ENCODE results near the gene B4GALT5. TPM values are rescaled to one million over a fixed set of nuclear protein-coding genes. Genes with fewer than 3 reads are reported as not detected.

B4GALT5 gene
- total RNA-seq, 1 donor from 2014 or later: 46.1 TPM

DNA sequence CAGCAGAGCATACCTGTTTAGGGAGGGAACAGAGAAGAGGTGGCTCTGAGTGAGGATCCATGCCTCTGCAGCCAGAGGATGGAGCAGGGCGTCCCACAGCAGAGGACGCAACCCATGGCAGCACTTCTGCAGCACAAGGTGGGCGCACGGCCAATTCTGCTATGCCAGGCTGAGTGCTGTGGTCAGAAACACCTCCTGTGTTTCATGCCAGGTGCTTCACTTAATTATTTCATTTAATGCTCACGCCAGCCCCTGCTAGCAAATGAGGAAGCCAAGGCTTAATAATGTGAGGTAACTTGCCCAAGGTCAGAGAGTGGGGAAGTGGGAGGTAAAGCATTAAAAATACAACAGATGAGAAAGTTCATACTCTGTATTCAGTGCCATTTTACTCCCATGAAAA lies 77.2 kb downstream of the B4GALT5 start:
- peak; percentile 87 for DNase-seq
- peak; percentile 68 for ATAC-seq
- Histone ChIP-seq H3K4me3 (no peak overlapping the region), H3K27me3 (no peaks in the 10 kb centered on the region), H3K36me3 (peaks cover 76% of the 10 kb centered on the region), H3K4me1 (peaks cover 22% of the 10 kb centered on the region), H3K27ac (no peak overlapping the region), H3K9me3 (no peaks in the 10 kb centered on the region)
- intact Hi-C loops (cut with DNase I): no loop called here
- TF ChIP-seq, protein P1, sequence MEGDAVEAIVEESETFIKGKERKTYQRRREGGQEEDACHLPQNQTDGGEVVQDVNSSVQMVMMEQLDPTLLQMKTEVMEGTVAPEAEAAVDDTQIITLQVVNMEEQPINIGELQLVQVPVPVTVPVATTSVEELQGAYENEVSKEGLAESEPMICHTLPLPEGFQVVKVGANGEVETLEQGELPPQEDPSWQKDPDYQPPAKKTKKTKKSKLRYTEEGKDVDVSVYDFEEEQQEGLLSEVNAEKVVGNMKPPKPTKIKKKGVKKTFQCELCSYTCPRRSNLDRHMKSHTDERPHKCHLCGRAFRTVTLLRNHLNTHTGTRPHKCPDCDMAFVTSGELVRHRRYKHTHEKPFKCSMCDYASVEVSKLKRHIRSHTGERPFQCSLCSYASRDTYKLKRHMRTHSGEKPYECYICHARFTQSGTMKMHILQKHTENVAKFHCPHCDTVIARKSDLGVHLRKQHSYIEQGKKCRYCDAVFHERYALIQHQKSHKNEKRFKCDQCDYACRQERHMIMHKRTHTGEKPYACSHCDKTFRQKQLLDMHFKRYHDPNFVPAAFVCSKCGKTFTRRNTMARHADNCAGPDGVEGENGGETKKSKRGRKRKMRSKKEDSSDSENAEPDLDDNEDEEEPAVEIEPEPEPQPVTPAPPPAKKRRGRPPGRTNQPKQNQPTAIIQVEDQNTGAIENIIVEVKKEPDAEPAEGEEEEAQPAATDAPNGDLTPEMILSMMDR (IDR thresholded peaks at IDR 0.05): no peak

DNA sequence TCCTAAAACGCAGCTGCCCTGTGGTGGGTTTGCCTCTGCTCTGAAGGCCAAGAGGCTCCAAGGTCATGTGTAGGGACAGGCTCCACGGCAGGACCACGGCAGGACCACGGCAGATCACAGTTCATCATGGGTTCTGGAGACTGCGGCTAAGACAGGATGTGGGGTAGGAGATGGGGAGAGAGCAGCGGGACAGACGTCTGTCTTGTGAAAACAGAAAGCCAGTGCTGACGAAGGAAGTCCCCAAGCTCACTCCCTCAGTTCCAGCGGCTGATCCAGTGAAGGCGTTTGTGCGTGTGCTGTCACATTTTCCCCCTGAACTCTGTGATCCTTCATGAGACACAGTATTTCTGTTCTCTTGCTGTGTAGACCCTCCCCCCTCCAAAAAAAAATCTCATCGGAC lies 77.8 kb downstream of the B4GALT5 start:
- intact Hi-C loops (cut with DNase I): no loop called here
- TF ChIP-seq, protein P1 (IDR thresholded peaks at IDR 0.05): no peak
- Histone ChIP-seq H3K27ac (no peak overlapping the region), H3K9me3 (no peaks in the 10 kb centered on the region), H3K36me3 (peaks cover 70% of the 10 kb centered on the region), H3K27me3 (no peaks in the 10 kb centered on the region), H3K4me3 (no peak overlapping the region), H3K4me1 (peaks cover 25% of the 10 kb centered on the region)
- ATAC-seq: no peak
- no peak for DNase-seq

DNA sequence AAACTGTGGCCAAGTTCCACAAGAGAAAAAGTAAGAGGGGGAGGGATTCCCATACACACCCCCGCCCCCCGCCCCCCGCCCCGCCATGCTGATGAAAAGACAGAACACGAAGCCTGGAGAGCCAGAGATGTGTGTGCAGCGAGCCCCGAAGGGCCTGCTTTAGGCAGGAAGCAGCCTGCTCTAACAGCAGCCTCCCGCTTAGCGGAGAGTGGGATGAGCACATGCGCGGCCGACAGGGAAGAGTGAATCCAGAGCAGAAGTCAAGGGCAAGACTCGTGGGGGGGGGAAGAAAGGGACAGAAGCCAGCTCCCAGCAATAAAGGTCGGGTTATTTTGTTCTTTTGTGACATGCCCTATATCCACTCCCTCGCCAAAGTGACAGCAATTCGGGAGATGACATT lies 78.5 kb downstream of the B4GALT5 start:
- no peak for DNase-seq
- Histone ChIP-seq H3K27ac (no peak overlapping the region), H3K27me3 (no peaks in the 10 kb centered on the region), H3K36me3 (peaks cover 63% of the 10 kb centered on the region), H3K9me3 (no peaks in the 10 kb centered on the region), H3K4me1 (peaks cover 27% of the 10 kb centered on the region), H3K4me3 (no peak overlapping the region)
- intact Hi-C loops (cut with DNase I): no loop called here
- ATAC-seq: no peak
- TF ChIP-seq, protein P1 (IDR thresholded peaks at IDR 0.05): no peak

DNA sequence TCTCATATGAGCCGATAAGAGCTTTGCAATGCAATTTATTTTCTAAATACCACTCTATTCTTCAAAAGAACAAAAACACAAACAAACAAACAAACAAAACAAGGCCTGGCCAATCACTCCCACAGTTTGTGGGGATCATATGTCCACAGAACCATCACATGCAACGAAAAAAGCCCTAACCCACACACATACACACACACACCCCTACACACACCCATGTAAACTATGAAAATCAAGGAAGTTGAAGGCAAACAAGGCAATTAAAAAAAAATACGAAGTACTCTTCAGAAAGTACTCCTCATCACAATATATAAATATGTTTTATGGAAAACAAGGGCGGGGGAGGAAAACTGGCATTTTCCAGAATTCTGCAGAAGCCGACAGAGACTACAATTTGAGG lies 79.6 kb downstream of the B4GALT5 start:
- Histone ChIP-seq H3K27ac (no peak overlapping the region), H3K27me3 (no peaks in the 10 kb centered on the region), H3K9me3 (no peaks in the 10 kb centered on the region), H3K36me3 (peaks cover 52% of the 10 kb centered on the region), H3K4me3 (no peak overlapping the region), H3K4me1 (peaks cover 27% of the 10 kb centered on the region)
- TF ChIP-seq, protein P1 (IDR thresholded peaks at IDR 0.05): no peak
- DNase-seq (no peak), ATAC-seq (no peak)
- intact Hi-C loops (cut with DNase I): no loop called here

DNA sequence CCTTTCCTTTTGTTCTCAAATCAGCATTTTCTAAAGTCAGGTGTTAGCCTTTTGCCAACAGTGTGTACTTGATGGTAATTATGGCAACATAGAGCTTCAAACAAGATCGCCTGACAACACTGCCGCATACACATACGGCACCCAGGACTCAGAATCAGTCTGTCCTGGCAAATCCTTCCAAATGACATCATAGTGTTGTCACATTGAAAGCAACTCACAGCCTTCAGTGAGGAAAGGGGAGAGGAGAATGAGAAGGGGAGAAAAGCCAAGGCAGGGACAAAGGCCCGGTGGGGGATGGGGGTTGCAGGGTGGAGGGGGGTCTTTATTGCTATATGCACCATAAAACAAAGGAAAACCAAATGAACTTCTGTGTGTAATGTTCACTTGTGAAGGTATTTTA lies 80.0 kb downstream of the B4GALT5 start:
- H3K9me3 ChIP-seq: no peaks in the 10 kb centered on the region
- peaks cover 27% of the 10 kb centered on the region for H3K4me1 ChIP-seq
- H3K27ac ChIP-seq: no peak overlapping the region
- intact Hi-C loops (cut with DNase I): no loop called here
- no peak overlapping the region for H3K4me3 ChIP-seq
- peaks cover 48% of the 10 kb centered on the region for H3K36me3 ChIP-seq
- ATAC-seq: no peak
- TF ChIP-seq, protein P1 (IDR thresholded peaks at IDR 0.05): no peak
- no peaks in the 10 kb centered on the region for H3K27me3 ChIP-seq
- DNase-seq: no peak

DNA sequence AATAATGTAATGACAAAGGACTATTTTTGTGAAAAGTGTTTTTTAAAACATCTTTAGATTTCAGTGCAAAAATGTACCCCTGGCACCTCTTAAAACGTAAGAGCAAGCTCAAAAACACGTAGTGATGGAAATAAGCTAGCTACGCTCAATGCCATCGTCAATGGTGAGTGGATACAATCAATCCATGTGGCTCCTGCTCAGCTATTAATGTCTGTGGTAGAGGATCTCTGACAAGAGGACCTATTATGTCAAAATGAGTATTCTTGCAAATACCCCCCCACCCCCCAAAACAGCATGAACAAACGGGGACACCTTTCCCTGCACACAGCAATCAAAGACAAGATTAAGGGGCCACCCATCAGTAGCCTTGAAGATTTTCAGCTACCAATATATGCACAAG lies 80.7 kb downstream of the B4GALT5 start:
- peaks cover 41% of the 10 kb centered on the region for H3K36me3 ChIP-seq
- TF ChIP-seq, protein P1 (IDR thresholded peaks at IDR 0.05): no peak
- DNase-seq (no peak), ATAC-seq (no peak)
- H3K27ac ChIP-seq: no peak overlapping the region
- no peaks in the 10 kb centered on the region for H3K9me3 ChIP-seq
- H3K27me3 ChIP-seq: no peaks in the 10 kb centered on the region
- H3K4me3 ChIP-seq: no peak overlapping the region
- H3K4me1 ChIP-seq: peaks cover 27% of the 10 kb centered on the region
- intact Hi-C loops (cut with DNase I): no loop called here
